HG03565 (cell line): ENCODE data around the gene AFMID.
"Not testable (repeated sequence)": the region's sequence is repeated elsewhere in the genome, so short reads cannot be mapped to it uniquely, and the experiment has no call there.

Experiments used
- ATAC-seq: cut with Tn5 transposase; IDR thresholded peaks from one replicate; pipeline ENCODE4 v1.9.1; 2021; ENCODE audit warnings: mild to moderate bottlenecking, moderate library complexity; ENCODE audit not compliant: unreplicated experiment

The AFMID gene

DNA sequence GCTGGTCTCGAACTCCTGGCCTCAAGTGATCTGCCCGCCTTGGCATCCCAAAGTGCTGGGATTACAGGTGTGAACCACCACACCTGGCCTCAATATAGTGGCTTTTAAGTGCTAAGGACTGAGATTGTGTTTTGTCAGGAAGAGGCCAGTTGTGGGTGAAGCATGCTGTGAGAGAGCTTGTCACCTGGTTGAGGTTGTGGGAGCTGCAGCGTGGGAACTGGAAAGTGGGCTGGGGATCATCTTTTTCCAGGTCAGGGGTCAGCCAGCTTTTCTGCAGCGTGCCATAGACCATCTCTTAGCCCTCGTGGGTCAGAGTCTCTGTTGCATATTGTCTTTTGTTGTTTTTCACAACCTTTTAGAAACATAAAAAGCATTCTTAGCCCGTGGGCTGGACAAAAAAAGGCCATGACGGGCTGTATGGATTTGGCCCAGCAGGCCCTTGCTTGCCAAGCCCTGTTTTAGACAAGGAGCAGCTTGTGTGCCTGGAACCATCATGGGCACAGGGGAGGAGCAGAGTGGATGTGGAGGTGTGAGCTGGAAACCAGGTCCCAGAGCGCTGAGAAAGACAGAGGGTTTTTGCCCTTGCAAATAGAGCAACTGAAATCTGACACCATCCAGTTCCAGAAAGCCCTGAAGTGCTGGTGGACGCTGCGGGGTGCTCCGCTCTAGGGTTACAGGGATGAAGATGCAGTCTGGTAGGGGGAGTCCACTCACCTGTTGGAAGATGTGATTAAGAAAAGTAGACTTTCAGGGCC lies 32.4 kb downstream of the AFMID start:
- ATAC-seq = no peak

GRCh38 chr17:78223061-78223460 lies 35.9 kb downstream of the AFMID start:
- no peak for ATAC-seq

DNA sequence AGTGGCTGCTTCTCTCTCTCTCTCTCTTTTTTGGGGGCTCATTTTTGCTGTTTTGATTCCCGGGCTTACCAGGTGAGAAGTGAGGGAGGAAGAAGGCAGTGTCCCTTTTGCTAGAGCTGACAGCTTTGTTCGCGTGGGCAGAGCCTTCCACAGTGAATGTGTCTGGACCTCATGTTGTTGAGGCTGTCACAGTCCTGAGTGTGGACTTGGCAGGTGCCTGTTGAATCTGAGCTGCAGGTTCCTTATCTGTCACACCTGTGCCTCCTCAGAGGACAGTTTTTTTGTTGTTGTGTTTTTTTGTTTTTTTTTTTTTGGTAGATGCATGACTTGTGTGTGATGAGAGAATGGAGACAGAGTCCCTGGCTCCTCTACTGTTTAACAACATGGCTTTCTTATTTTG lies 36.6 kb downstream of the AFMID start:
- no peak for ATAC-seq

DNA sequence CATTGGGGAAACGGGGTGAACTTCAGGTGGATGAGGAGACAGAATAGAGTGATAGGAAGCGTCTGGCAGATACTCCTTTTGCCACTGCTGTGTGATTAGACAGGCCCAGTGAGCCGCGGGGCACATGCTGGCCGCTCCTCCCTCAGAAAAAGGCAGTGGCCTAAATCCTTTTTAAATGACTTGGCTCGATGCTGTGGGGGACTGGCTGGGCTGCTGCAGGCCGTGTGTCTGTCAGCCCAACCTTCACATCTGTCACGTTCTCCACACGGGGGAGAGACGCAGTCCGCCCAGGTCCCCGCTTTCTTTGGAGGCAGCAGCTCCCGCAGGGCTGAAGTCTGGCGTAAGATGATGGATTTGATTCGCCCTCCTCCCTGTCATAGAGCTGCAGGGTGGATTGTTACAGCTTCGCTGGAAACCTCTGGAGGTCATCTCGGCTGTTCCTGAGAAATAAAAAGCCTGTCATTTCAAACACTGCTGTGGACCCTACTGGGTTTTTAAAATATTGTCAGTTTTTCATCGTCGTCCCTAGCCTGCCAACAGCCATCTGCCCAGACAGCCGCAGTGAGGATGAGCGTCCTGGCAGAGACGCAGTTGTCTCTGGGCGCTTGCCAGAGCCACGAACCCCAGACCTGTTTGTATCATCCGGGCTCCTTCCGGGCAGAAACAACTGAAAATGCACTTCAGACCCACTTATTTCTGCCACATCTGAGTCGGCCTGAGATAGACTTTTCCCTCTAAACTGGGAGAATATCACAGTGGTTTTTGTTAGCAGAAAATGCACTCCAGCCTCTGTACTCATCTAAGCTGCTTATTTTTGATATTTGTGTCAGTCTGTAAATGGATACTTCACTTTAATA lies 37.3 kb downstream of the AFMID start:
- no peak for ATAC-seq

DNA sequence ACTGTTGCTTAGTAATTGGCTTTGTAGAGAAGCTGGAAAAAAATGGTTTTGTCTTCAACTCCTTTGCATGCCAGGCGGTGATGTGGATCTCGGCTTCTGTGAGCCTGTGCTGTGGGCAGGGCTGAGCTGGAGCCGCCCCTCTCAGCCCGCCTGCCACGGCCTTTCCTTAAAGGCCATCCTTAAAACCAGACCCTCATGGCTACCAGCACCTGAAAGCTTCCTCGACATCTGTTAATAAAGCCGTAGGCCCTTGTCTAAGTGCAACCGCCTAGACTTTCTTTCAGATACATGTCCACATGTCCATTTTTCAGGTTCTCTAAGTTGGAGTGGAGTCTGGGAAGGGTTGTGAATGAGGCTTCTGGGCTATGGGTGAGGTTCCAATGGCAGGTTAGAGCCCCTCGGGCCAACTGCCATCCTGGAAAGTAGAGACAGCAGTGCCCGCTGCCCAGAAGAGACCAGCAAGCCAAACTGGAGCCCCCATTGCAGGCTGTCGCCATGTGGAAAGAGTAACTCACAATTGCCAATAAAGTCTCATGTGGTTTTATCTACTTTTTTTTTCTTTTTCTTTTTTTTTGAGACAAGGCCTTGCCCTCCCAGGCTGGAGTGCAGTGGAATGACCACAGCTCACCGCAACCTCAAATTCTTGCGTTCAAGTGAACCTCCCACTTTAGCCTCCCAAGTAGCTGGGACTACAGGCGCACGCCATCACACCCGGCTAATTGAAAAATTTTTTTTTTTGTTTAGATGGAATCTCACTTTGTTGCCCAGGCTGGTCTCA lies 38.1 kb downstream of the AFMID start:
- ATAC-seq = no peak

DNA sequence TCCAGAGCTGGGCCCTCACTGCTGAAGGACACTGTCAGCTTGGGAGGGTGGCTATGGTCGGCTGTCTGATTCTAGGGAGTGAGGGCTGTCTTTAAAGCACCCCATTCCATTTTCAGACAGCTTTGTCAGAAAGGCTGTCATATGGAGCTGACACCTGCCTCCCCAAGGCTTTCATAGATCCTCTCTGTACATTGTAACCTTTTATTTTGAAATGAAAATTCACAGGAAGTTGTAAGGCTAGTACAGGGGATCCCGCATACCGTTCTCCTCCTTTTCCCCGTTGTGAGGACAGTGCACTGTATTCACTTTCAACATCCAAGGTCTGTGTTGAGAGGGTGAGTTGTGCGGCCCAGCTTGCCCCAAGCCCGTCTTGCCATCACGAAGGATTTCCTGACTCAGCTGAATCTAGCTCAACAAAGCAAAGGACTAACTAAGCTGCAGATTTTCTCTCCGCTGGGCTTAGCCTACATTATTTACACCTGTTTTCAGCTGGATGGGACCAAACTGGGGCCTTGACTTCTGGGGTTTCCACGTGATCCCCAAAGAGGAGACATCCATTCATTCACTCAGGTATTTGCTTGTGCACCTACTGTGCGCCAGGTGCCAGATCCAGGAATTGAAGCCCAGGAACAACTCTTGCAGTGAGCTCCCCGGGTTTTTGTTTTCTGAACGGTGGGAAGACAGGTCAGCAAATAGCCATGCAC lies 39.0 kb downstream of the AFMID start:
- no peak for ATAC-seq

DNA sequence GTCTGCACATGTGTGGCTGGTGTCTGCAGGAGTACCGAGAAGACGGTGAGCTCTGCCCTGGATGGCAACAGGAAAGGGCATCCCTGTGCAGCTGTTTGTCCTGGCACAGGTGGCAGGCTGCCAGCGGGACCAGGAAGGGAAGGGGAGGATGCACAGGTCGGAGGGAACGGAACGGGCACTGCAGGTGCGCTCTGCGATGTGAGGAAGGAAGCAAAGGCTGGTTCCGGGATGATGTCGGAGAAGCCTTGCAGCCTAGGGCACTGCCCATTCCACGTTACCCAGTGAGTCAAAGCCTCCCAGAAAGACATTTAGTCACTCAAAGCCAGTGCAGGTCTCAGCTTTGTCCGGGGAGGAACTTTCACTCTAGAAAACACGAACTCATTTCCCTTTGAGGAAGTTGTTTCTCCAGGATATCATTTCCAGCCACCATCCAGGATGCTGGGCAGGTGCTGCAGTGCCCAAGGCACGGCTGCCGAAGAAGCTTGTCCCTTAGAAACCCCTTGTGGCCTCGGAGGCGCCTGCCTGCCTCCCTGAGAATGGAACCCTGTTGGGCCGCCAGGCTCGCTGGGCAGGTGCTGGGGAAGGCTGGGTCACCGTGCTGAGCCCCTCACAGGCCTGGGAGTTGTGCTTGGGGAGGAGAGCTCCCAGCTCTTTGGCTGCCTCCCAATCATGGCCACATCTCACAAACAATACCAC lies 39.7 kb downstream of the AFMID start:
- ATAC-seq = no peak

DNA sequence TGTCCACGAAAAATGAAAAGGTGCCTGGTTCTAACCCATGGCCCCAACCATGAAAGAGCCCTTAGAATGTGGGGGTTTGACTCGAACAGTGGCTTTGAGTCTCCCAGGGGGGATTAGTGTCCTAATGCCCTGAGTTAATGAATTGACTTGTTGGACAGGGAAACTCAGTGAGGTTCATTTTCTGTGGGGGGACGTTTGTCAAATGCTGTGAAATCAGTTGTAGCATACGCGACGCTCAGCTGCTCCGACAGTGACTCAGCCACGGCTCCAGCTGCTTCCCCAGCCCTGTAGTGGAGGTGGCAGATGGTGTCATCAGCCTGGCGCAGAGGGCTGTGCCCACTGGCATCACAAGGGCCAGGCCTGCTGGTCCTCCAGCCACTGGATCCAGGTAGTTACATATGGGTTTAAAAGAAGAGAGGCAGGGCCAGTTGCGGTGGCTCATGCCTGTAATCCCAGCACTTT lies 40.3 kb downstream of the AFMID start:
- ATAC-seq = no peak

GRCh38 chr17:78228176-78228575 lies 41.0 kb downstream of the AFMID start:
- no peak for ATAC-seq

GRCh38 chr17:78230252-78230962 lies 43.2 kb downstream of the AFMID start:
- no peak for ATAC-seq

DNA sequence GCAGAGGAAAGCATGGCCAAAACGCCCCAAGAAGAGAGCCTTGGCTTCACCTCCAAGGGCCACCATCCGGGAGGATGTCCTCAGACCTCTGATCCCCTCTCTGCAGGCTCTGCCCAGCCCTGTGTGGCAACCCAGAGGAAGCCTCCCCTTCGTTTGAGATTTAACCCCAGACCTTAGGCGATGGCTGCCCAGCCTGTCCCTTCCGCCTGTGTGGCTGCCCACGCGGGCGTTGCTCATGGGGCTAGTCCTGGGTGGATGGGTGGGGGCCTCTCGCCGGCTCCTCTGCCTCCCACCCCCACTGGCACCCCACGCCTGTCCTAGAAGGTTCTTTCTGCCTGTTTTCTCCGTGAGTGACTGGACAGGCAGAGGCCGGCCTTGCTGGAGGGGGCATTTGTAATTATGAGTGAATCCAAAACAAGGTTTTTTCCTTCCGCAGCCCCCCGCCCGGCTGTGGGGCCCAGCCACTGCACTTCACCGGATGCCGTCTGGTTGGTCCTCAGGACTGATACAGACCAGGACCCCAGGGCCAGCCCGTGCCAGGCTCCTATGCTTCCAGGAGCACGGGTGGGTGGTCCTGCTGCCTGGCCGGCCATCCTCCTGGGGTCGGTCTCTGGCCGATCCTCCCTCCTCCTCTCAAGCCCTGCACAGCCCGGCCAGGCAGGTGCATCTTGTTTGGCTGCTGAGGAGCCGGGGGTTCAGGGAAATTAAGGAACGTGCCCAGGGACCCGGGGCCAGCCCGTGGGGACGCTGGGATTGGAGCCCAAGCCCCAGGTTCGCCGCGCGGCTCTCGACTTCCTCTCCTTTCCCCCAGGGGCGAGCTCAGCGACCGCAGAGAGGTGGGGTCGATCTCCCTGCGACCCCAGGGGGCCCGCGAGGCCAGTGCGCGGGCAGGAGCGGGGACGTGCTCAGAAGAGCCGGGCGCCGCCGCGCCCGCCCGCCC lies 44.1 kb downstream of the AFMID start, which contains the start of gene TMEM235:
Gene TMEM235, plus strand, starts transcription at position 636 of the 940 bp plus-strand sequence. CDS start 393 bp downstream, outside the sequence.
- ATAC-seq = no peak

DNA sequence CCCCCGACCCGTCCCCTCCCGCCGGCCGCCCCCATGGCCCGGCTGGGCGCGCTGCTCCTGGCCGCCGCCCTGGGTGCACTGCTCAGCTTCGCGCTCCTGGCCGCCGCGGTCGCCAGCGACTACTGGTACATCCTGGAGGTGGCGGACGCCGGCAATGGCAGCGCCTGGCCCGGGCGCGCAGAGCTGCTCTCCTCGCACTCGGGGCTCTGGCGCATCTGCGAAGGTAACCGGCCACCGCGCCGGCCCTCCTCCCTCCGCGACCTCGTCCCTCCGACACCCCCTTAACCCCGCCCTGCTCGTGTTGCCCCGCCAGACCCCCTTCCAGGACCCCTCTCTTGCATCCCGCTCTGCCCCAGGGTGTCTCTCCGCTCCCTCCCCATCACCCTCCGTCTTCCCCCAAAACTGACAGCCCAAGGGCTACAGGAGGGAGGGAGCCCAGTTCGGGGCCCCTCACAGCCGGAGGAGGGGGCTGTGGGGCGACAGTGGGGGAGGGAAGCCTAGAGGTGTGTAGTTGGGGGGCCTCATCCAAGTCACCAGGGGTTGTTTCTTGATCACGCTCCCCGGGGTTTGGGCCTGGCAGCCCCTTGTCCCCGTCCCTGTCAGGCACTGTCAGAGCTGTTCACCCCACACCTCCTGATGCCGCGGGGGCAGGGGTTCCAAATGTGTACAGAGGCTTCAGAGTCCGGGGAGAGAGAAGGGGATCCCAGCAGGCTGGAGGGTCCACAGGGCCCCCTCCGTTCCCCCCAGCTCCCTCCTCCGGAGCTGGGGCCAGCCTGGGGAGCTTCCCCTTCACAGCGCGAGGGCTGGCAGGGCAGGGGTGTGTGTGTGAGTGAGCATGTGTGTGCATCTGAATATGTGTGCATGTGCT lies 45.1 kb downstream of the AFMID start:
- ATAC-seq = no peak

DNA sequence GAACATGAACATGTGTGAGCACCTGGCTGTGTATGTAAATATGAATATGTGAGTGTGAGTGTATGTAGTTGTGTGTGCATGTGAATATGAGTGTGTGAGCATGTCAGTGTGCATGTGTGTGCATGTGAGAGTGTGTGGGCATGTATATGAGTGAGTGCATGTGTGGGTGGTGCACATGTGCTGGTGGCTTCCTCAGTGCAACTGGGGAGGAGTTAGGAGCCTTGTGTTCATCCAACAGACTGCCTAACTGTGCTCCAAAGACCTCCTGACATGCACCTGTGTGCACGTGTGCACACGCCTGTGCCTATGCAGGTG lies 45.7 kb downstream of the AFMID start:
- ATAC-seq = no peak

GRCh38 chr17:78233678-78234077 lies 46.5 kb downstream of the AFMID start:
- no peak for ATAC-seq

GRCh38 chr17:78234261-78234865 lies 47.2 kb downstream of the AFMID start:
- ATAC-seq = no peak

- not testable (repeated sequence) for ATAC-seq
Measured at GRCh38 chr17:78235022-78235421, 47.9 kb downstream of the AFMID start.

- ATAC-seq = no peak
Measured at GRCh38 chr17:78235885-78236284, 48.7 kb downstream of the AFMID start.
